Neural cell (in vitro differentiated cells): Measurements from ENCODE around the gene ENPP5. TPM values are rescaled to one million over a fixed set of nuclear protein-coding genes. Genes with fewer than 3 reads are reported as not detected.
"Not testable (repeated sequence)": the region's sequence is repeated elsewhere in the genome, so short reads cannot be mapped to it uniquely, and the experiment has no call there.

ENCODE experiments used
- H2AFZ ChIP-seq: fragments of 200-600, 300-800 bp; sonication (generic), shearing (Covaris generic); 2 replicates; pipeline ENCODE4 v1.6.0; 2014; ENCODE audit warnings: low read depth, mild to moderate bottlenecking, antibody characterized with exemption, low read length, moderate library complexity
- H3F3A ChIP-seq: fragments of 200-600 bp; shearing (Covaris generic); 2 replicates; pipeline ENCODE4 v1.6.1; 2016; ENCODE audit warnings: mild to moderate bottlenecking, moderate library complexity, mixed read lengths, antibody characterized with exemption, low read length; ENCODE audit not compliant: insufficient read depth, poor library complexity, severe bottlenecking
- H3K27ac ChIP-seq: fragments of 200-600, 300-800 bp; sonication (generic), shearing (Covaris generic); 2 replicates; pipeline ENCODE4 v1.5.1; 2014; ENCODE audit warnings: mild to moderate bottlenecking, low read length, moderate library complexity
- H3K27me3 ChIP-seq: fragments of 300-800, 200-600 bp; sonication (generic), shearing (Covaris generic); 2 replicates; pipeline ENCODE4 v1.6.0; 2014; ENCODE audit warnings: mild to moderate bottlenecking, low read depth, low read length, moderate library complexity; ENCODE audit not compliant: insufficient read depth
- H3K36me3 ChIP-seq: fragments of 300-800, 200-600 bp; sonication (generic), shearing (Covaris generic); 2 replicates; pipeline ENCODE4 v1.5.1; 2014; ENCODE audit warnings: mild to moderate bottlenecking, antibody characterized with exemption, low read length, moderate library complexity; ENCODE audit not compliant: insufficient read depth
- H3K4me2 ChIP-seq: fragments of 300-800, 200-600 bp; sonication (generic), shearing (Covaris generic); 2 replicates; pipeline ENCODE4 v1.6.0; 2014; ENCODE audit warnings: mild to moderate bottlenecking, low read length
- H3K4me3 ChIP-seq: fragments of 300-800, 200-600 bp; sonication (generic), shearing (Covaris generic); 2 replicates; pipeline ENCODE4 v1.5.1; 2014; ENCODE audit warnings: mild to moderate bottlenecking, low read length, moderate library complexity
- H3K79me2 ChIP-seq: fragments of 200-600 bp; shearing (Covaris generic); replicated peaks from 2 replicates; pipeline ENCODE4 v1.6.0; 2014; ENCODE audit warnings: mild to moderate bottlenecking, low read length, moderate library complexity; ENCODE audit not compliant: insufficient read depth
- H3K9ac ChIP-seq: fragments of 300-800, 200-600 bp; sonication (generic), shearing (Covaris generic); 2 replicates; pipeline ENCODE4 v1.6.1; 2016; ENCODE audit warnings: mild to moderate bottlenecking, low read length, mixed read lengths
- H3K9me2 ChIP-seq: fragments of 200-600 bp; shearing (Covaris generic); 2 replicates; pipeline ENCODE4 v1.6.1; 2016; ENCODE audit warnings: mild to moderate bottlenecking, low read length, mixed read lengths; ENCODE audit not compliant: insufficient read depth
- H3K9me3 ChIP-seq: fragments of 200-600, 300-800 bp; sonication (generic), shearing (Covaris generic); 2 replicates; pipeline ENCODE4 v1.6.1; 2016; ENCODE audit warnings: mild to moderate bottlenecking, mixed run types, low read length, moderate library complexity, mixed read lengths
- H4K20me1 ChIP-seq: fragments of 200-600 bp; shearing (Covaris generic); 2 replicates; pipeline ENCODE4 v1.6.1; 2016; ENCODE audit warnings: mild to moderate bottlenecking, mixed run types; ENCODE audit not compliant: insufficient read depth
- EP300 ChIP-seq: fragments of 450-650 bp; conservative IDR thresholded peaks from 2 replicates; pipeline ENCODE4 v1.6.1; 2014; ENCODE audit warnings: antibody characterized with exemption, mild to moderate bottlenecking, moderate library complexity; ENCODE audit not compliant: poor library complexity, severe bottlenecking
- EZH2 ChIP-seq: fragments of 200-600, 300-800 bp; shearing (Covaris generic), sonication (generic); IDR thresholded peaks from 2 replicates; pipeline ENCODE4 v1.6.1; 2014; ENCODE audit warnings: antibody characterized with exemption, low read length, borderline replicate concordance, mild to moderate bottlenecking; ENCODE audit not compliant: insufficient read depth, poor library complexity, severe bottlenecking
- MXI1 ChIP-seq: fragments of 450-650 bp; conservative IDR thresholded peaks from 2 replicates; pipeline ENCODE4 v1.6.1; 2014; ENCODE audit warnings: antibody characterized with exemption, mild to moderate bottlenecking; ENCODE audit not compliant: poor library complexity, severe bottlenecking
- POLR2AphosphoS5 ChIP-seq: IDR thresholded peaks from 2 replicates; pipeline ENCODE4 v1.6.1; 2012
- RAD21 ChIP-seq: fragments of 450-650 bp; conservative IDR thresholded peaks from 2 replicates; pipeline ENCODE4 v1.6.1; 2014; ENCODE audit warnings: antibody characterized with exemption, mild to moderate bottlenecking, moderate library complexity
- SMC3 ChIP-seq: fragments of 450-650 bp; conservative IDR thresholded peaks from 2 replicates; pipeline ENCODE4 v1.6.1; 2014; ENCODE audit warnings: antibody characterized with exemption, mild to moderate bottlenecking, moderate library complexity; ENCODE audit not compliant: poor library complexity
- TAF1 ChIP-seq: IDR thresholded peaks from 2 replicates; pipeline ENCODE4 v1.6.1; 2012; ENCODE audit warnings: low read depth
- polyA plus RNA-seq: library from polyadenylated mRNA; depleted of rRNA; stranded (reverse); fragments of >200 nt; gene quantifications from 2 replicates; pipeline ENCODE4 v1.2.3, GENCODE V29; 2014
- TF ChIP-seq, protein P1 (sequence below): fragments of 450-650 bp; IDR thresholded peaks from 2 replicates; pipeline ENCODE4 v1.5.1; 2014; ENCODE audit warnings: antibody characterized with exemption, mild to moderate bottlenecking, moderate library complexity; ENCODE audit not compliant: poor library complexity, severe bottlenecking
- TF ChIP-seq, protein P2 (sequence below): IDR thresholded peaks from 2 replicates; pipeline ENCODE4 v1.6.1; 2012; ENCODE audit warnings: borderline replicate concordance

The ENPP5 gene
- polyA plus RNA-seq, 1 donor from 2014 or later: 1.1 TPM

DNA sequence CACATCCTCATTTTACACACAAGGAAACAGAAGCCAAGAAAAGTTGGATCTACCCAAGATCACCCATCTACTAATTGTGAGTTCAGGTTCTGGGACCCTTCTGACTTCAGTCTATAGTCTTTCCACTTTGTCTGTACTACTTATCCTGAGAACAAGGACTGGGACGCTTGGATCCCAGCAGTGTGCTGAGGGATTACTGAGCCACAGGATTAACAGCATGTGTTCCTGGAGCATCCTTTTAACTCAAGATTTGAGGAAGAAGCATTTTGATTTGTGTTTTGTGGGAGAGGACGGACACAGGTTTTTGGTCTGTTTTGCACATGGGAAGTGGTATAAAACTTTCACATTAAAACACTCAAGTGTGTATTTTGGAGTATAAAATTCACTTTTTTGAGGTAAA lies 36.6 kb downstream of the ENPP5 start:
- TF ChIP-seq RAD21 (no peak), SMC3 (no peak), MXI1 (no peak), POLR2AphosphoS5 (no peak), TAF1 (no peak), EZH2 (no peak), EP300 (no peak)
- TF ChIP-seq, protein P1, sequence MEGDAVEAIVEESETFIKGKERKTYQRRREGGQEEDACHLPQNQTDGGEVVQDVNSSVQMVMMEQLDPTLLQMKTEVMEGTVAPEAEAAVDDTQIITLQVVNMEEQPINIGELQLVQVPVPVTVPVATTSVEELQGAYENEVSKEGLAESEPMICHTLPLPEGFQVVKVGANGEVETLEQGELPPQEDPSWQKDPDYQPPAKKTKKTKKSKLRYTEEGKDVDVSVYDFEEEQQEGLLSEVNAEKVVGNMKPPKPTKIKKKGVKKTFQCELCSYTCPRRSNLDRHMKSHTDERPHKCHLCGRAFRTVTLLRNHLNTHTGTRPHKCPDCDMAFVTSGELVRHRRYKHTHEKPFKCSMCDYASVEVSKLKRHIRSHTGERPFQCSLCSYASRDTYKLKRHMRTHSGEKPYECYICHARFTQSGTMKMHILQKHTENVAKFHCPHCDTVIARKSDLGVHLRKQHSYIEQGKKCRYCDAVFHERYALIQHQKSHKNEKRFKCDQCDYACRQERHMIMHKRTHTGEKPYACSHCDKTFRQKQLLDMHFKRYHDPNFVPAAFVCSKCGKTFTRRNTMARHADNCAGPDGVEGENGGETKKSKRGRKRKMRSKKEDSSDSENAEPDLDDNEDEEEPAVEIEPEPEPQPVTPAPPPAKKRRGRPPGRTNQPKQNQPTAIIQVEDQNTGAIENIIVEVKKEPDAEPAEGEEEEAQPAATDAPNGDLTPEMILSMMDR: no peak
- TF ChIP-seq, protein P2, sequence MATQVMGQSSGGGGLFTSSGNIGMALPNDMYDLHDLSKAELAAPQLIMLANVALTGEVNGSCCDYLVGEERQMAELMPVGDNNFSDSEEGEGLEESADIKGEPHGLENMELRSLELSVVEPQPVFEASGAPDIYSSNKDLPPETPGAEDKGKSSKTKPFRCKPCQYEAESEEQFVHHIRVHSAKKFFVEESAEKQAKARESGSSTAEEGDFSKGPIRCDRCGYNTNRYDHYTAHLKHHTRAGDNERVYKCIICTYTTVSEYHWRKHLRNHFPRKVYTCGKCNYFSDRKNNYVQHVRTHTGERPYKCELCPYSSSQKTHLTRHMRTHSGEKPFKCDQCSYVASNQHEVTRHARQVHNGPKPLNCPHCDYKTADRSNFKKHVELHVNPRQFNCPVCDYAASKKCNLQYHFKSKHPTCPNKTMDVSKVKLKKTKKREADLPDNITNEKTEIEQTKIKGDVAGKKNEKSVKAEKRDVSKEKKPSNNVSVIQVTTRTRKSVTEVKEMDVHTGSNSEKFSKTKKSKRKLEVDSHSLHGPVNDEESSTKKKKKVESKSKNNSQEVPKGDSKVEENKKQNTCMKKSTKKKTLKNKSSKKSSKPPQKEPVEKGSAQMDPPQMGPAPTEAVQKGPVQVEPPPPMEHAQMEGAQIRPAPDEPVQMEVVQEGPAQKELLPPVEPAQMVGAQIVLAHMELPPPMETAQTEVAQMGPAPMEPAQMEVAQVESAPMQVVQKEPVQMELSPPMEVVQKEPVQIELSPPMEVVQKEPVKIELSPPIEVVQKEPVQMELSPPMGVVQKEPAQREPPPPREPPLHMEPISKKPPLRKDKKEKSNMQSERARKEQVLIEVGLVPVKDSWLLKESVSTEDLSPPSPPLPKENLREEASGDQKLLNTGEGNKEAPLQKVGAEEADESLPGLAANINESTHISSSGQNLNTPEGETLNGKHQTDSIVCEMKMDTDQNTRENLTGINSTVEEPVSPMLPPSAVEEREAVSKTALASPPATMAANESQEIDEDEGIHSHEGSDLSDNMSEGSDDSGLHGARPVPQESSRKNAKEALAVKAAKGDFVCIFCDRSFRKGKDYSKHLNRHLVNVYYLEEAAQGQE: no peak
- no peaks in the 10 kb centered on the region for H3K27me3 ChIP-seq
- H3K4me2 ChIP-seq: no peak overlapping the region
- H2AFZ ChIP-seq: no peak overlapping the region
- no peaks in the 10 kb centered on the region for H3K9me2 ChIP-seq
- H3F3A ChIP-seq: no peaks in the 10 kb centered on the region
- no peak overlapping the region for H3K9ac ChIP-seq
- H3K27ac ChIP-seq: no peak overlapping the region
- H3K9me3 ChIP-seq: no peaks in the 10 kb centered on the region
- no peaks in the 10 kb centered on the region for H4K20me1 ChIP-seq
- H3K79me2 ChIP-seq: no peaks in the 10 kb centered on the region
- H3K4me3 ChIP-seq: no peak overlapping the region
- no peaks in the 10 kb centered on the region for H3K36me3 ChIP-seq

DNA sequence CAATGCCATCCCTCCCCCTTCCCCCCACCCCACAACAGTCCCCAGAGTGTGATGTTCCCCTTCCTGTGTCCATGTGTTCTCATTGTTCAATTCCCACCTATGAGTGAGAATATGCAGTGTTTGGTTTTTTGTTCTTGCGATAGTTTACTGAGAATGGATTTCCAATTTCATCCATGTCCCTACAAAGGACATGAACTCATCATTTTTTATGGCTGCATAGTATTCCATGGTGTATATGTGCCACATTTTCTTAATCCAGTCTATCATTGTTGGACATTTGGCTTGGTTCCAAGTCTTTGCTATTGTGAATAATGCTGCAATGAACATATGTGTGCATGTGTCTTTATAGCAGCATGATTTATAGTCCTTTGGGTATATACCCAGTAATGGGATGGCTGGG lies 39.5 kb downstream of the ENPP5 start:
- not testable (repeated sequence) for H3K27ac ChIP-seq, H3K36me3 ChIP-seq, H3F3A ChIP-seq, H3K9me2 ChIP-seq, H3K9ac ChIP-seq, H3K9me3 ChIP-seq, H3K4me2 ChIP-seq, H3K4me3 ChIP-seq, H3K27me3 ChIP-seq, H2AFZ ChIP-seq, H3K79me2 ChIP-seq, H4K20me1 ChIP-seq

DNA sequence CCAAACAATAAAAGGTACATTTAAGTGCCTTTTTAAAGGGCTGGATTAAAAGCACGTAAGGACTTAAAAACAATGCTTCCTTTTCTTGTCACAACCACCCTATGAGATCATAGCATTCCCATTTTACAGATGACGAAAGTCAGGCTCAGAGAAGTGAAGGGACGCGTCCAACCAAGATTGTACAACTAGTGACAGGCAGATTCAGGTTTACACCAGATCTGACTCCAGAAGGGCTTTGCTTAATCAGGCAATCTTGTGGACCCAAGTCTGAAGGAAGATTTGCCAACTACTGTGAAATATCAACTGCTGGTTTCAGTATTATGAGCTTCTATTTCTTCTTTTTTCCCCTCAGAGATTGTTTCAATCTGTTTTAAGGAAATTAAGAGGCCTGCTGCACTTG lies 40.1 kb downstream of the ENPP5 start:
- Histone ChIP-seq H3K36me3 (no peaks in the 10 kb centered on the region), H3K79me2 (no peaks in the 10 kb centered on the region), H3K27me3 (no peaks in the 10 kb centered on the region), H3F3A (no peaks in the 10 kb centered on the region), H2AFZ (no peak overlapping the region), H4K20me1 (no peaks in the 10 kb centered on the region), H3K4me2 (peak overlapping the region; percentile 15), H3K9me3 (no peaks in the 10 kb centered on the region), H3K4me3 (peak overlapping the region; percentile 83), H3K27ac (no peak overlapping the region), H3K9ac (peak overlapping the region; percentile 71), H3K9me2 (no peaks in the 10 kb centered on the region)
- TF ChIP-seq MXI1: no peak
- no peak for TF ChIP-seq EP300
- TF ChIP-seq EZH2: no peak
- TF ChIP-seq RAD21: no peak
- no peak for TF ChIP-seq POLR2AphosphoS5
- TF ChIP-seq, protein P1: no peak
